GM12892 (cell line): ENCODE data around the gene PRF1.
A peak's percentile ranks its signal among the peaks of the same experiment; 100 is the strongest.

Experiments
- DNase-seq: peaks from one replicate; pipeline ENCODE4 v3.0.0; 2011; ENCODE audit not compliant: insufficient read length
- FAIRE-seq: peaks from 2 replicates; lab custom pipeline; 2011; peaks lifted over from hg19 to GRCh38; lab: Jason Lieb, UNC
- POLR2A ChIP-seq: IDR thresholded peaks from 2 replicates; pipeline ENCODE4 v1.6.1; 2011; ENCODE audit warnings: low read depth, low read length, control low read depth
- POLR2AphosphoS5 ChIP-seq: IDR thresholded peaks from 2 replicates; pipeline ENCODE4 v1.6.1; 2011; ENCODE audit warnings: low read depth, low read length, control low read depth
- TAF1 ChIP-seq: IDR thresholded peaks from 2 replicates; pipeline ENCODE4 v1.6.1; 2011; ENCODE audit warnings: low read depth, mild to moderate bottlenecking, control low read depth, low read length, borderline replicate concordance

PRF1 gene

GRCh38 chr10:70576803-70577517, 25.6 kb downstream of the PRF1 start:
- DNase-seq (no peak), FAIRE-seq (no peak)
- TF ChIP-seq POLR2AphosphoS5 (no peak), TAF1 (no peak), POLR2A (no peak)

- DNase-seq (no peak), FAIRE-seq (peak; percentile 92)
- TF ChIP-seq POLR2A (no peak), TAF1 (no peak), POLR2AphosphoS5 (no peak)
Measured at GRCh38 chr10:70575874-70576802, 26.4 kb downstream of the PRF1 start.

DNA sequence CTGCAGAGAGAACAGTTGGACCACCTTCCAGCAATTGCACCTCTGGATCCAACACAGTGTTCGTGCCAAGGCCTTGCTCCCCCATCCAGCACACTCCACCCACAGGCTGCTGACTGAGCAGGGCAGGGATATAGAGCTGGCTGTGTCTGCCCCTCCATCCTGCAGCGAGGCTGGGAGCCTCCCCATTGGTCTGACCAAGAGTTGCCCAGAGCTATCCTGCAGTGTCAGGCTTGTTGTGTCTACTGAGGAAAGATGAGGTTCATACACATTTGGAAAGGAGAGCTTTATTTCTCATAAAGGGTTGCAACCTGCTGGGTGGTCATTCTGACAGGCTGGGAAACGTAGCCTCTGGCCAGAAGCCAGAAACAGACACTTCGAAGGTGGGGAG, 27.1 kb downstream of the PRF1 start:
- FAIRE-seq: no peak
- no peak for DNase-seq
- TF ChIP-seq TAF1 (no peak), POLR2A (no peak), POLR2AphosphoS5 (no peak)

GRCh38 chr10:70573599-70574506, 28.7 kb downstream of the PRF1 start:
- DNase-seq (no peak), FAIRE-seq (no peak)
- TF ChIP-seq TAF1 (no peak), POLR2A (no peak)

GRCh38 chr10:70571636-70572439, 30.7 kb downstream of the PRF1 start:
- FAIRE-seq (no peak), DNase-seq (no peak)
- no peak for TF ChIP-seq POLR2A
- no peak for TF ChIP-seq POLR2AphosphoS5
- TF ChIP-seq TAF1: no peak

- FAIRE-seq (no peak), DNase-seq (no peak)
- TF ChIP-seq POLR2A (no peak), POLR2AphosphoS5 (no peak), TAF1 (no peak)
Measured at GRCh38 chr10:70571236-70571635, 31.3 kb downstream of the PRF1 start.

- no peak for TF ChIP-seq TAF1
- TF ChIP-seq POLR2A: no peak
- TF ChIP-seq POLR2AphosphoS5: no peak
- FAIRE-seq (no peak), DNase-seq (no peak)
Measured at GRCh38 chr10:70568781-70569495, 33.6 kb downstream of the PRF1 start.

GRCh38 chr10:70568113-70568512, 34.4 kb downstream of the PRF1 start:
- FAIRE-seq (no peak), DNase-seq (no peak)

DNA sequence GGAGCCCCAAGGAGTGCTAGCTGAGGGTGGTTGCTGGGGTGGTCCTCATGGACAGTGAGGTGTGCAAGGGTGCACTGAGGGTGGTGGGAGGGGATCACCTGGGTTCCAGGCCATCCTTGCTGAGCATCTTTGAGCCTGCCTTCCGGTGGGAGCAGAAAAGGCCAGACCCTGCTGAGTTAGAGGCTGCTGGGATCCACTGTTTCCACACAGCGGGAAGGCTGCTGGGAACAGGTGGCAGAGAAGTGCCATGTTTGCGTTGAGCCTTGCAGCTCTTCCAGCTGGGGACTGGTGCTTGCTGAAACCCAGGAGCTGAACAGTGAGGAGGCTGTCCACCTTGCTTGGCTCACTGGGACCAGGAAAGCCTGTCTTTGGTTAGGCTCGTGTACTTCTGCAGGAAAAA, 34.9 kb downstream of the PRF1 start:
- DNase-seq: no peak
- no peak for TF ChIP-seq POLR2AphosphoS5
- TF ChIP-seq TAF1: no peak
- no peak for TF ChIP-seq POLR2A
- FAIRE-seq: no peak

More at GRCh38 chr10:70568113-70568512, 34.4 kb downstream of the PRF1 start:
- no peak for TF ChIP-seq TAF1
- TF ChIP-seq POLR2A: no peak
- TF ChIP-seq POLR2AphosphoS5: no peak

DNA sequence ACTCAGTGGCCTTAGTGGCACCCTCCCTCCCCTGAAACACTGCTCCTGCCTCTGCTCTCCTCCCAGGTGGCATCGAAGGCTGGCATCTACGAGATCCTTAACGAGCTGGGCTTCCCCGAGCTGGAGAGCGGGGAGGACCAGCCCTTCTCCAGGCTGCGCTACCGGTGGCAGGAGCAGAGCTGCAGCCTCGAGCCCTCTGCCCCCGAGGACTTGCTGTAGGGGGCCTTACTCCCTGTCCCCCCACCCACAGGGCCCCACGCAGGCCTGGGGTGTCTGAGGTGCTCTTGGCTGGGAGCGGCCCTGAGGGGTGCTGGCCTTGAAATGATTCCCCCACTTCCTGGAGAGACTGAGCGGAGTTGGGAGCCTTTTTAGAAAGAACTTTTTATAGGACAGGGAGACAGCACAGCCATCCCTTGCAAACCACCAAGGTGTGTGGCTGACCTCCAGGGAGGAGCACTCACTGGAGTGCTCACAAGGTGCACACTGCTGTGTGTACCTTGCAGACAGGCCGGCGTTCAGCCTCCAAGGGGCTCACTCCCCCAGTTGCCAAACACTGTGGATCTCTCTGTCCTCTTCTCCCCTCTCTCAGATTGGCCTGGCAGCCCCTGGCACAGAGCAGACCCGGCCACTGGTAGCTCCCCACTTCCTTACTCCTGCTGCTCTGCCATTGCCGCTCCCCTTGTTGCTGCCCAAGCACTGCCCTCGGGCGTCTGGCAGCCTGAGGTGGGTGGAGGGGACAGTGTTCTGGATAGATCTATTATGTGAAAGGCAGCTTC, 35.8 kb downstream of the PRF1 start:
- FAIRE-seq (no peak), DNase-seq (no peak)
- no peak for TF ChIP-seq POLR2AphosphoS5
- TF ChIP-seq TAF1: no peak
- TF ChIP-seq POLR2A: no peak
